Muscle layer of colon (tissue), 2 donors: Measurements from ENCODE around the gene RBP5.

Source experiments
- H3K27ac ChIP-seq: one replicate; pipeline ENCODE4 v1.7.0; 2013; ENCODE audit warnings: low read depth, mild to moderate bottlenecking, low read length, moderate library complexity
- H3K27me3 ChIP-seq, 2 donors: one replicate each; pipeline ENCODE4 v1.7.0; 2013; ENCODE audit warnings: low read length in 2 of 2, mild to moderate bottlenecking in 2 of 2; ENCODE audit not compliant: insufficient read depth in 2 of 2, control insufficient read depth in 1 of 2
- H3K36me3 ChIP-seq: one replicate; pipeline ENCODE4 v1.7.0; 2013; ENCODE audit warnings: mild to moderate bottlenecking, low read length; ENCODE audit not compliant: insufficient read depth
- H3K4me1 ChIP-seq: one replicate; pipeline ENCODE4 v1.7.0; 2013; ENCODE audit warnings: mild to moderate bottlenecking, low read length; ENCODE audit not compliant: insufficient read depth
- H3K4me3 ChIP-seq, 2 donors: one replicate each; pipeline ENCODE4 v1.7.0; 2013; ENCODE audit warnings: low read length in 2 of 2, low read depth in 1 of 2, mild to moderate bottlenecking in 1 of 2, moderate library complexity in 1 of 2
- H3K9ac ChIP-seq: one replicate; pipeline ENCODE4 v1.7.0; 2013; ENCODE audit warnings: low read length
- H3K9me3 ChIP-seq: one replicate; pipeline ENCODE4 v1.7.0; 2013; ENCODE audit warnings: mild to moderate bottlenecking, low read length
- donor health status: abdominal sarcoma.
- donor health status: Adenocarcinoma of cecum.

Gene RBP5

GRCh38 chr12:7120166-7120565 lies 8.5 kb downstream of the RBP5 start:
- Histone ChIP-seq H3K27me3 (no peaks in the 10 kb centered on the region), H3K4me3 (no peak overlapping the region), H3K9ac (no peak overlapping the region), H3K27ac (no peak overlapping the region), H3K36me3 (no peaks in the 10 kb centered on the region), H3K9me3 (no peaks in the 10 kb centered on the region), H3K4me1 (peaks cover 6% of the 10 kb centered on the region)

DNA sequence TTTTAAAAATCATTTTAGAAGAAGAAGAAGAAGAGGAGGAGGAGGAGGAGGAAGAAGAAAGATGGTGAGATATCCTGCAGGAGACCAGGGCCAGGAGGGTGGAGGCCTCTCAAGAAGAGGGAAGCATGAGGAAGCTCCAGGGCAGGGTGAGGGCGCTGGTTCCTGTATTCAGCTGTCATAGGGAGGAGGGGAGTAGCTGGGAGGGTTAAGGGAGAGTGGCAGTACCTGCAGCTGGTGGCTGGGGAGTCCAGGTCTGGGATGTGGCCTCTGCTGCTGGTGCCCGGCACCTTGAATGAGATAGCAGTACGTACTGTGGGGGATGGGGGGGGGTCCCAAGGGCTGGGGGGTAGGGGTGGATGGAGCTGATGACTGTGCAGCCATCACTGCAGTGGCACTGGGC lies 9.8 kb downstream of the RBP5 start:
- no peaks in the 10 kb centered on the region for H3K27me3 ChIP-seq
- H3K4me1 ChIP-seq, result peaks cover 6% of the 10 kb centered on the region
- no peak overlapping the region for H3K27ac ChIP-seq
- H3K4me3 ChIP-seq, result no peak overlapping the region
- no peak overlapping the region for H3K9ac ChIP-seq
- H3K9me3 ChIP-seq, result no peaks in the 10 kb centered on the region
- H3K36me3 ChIP-seq, result no peaks in the 10 kb centered on the region

- peaks cover 6% of the 10 kb centered on the region for H3K4me1 ChIP-seq
- H3K9me3 ChIP-seq, result no peaks in the 10 kb centered on the region
- no peak overlapping the region for H3K4me3 ChIP-seq
- no peaks in the 10 kb centered on the region for H3K36me3 ChIP-seq
- H3K27ac ChIP-seq, result no peak overlapping the region
- H3K27me3 ChIP-seq, result no peaks in the 10 kb centered on the region
- no peak overlapping the region for H3K9ac ChIP-seq
Observed at GRCh38 chr12:7117670-7118069, 11.0 kb downstream of the RBP5 start.

GRCh38 chr12:7116916-7117315 lies 11.8 kb downstream of the RBP5 start:
- no peak overlapping the region for H3K9ac ChIP-seq
- peaks cover 5% of the 10 kb centered on the region for H3K4me1 ChIP-seq
- H3K36me3 ChIP-seq, result no peaks in the 10 kb centered on the region
- no peaks in the 10 kb centered on the region for H3K27me3 ChIP-seq
- no peaks in the 10 kb centered on the region for H3K9me3 ChIP-seq
- no peak overlapping the region for H3K27ac ChIP-seq
- no peak overlapping the region for H3K4me3 ChIP-seq

DNA sequence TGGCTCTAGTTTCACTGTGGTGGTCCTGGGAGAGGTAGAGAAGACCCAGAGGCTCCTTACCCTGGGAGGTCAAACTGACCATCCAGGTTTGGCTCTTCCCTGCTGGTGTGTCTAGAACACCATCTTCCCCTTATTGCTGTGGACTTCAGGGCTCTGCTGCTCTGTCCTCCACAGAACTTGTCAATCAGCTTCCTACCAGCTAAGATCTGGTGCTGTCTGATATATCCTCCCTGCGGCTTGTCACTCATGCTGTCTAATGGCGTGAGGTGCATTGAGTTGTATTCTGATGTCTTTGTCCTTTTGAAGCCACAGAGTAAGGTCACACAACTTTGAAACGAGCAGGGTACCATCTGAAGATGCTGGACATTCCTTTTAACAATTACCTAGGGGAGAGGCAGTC lies 12.5 kb downstream of the RBP5 start:
- no peaks in the 10 kb centered on the region for H3K36me3 ChIP-seq
- H3K9me3 ChIP-seq, result no peaks in the 10 kb centered on the region
- H3K9ac ChIP-seq, result no peak overlapping the region
- H3K27me3 ChIP-seq, result no peaks in the 10 kb centered on the region
- no peak overlapping the region for H3K4me3 ChIP-seq
- peaks cover 5% of the 10 kb centered on the region for H3K4me1 ChIP-seq
- no peak overlapping the region for H3K27ac ChIP-seq

DNA sequence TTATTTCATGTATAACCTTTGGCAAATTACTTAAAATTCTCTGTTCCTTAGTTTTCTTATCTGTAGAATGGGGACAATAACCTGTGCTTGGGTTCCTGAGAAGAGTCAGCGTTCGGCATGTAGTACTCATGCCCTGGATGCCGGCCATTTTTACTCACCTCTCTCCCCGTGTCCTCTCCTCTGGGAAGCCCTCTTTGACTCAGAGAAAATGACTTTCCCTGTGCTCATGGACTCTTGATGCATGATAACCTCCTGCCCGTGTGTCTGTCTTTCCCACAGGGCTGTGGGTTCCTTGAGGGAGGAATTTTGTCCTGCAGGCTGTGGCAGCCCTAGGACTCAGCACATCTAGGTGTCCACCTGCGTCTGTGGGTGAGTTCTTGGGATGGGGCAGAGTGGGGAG lies 13.8 kb downstream of the RBP5 start:
- H3K4me3 ChIP-seq, result no peak overlapping the region
- H3K27me3 ChIP-seq, result no peaks in the 10 kb centered on the region
- peaks cover 5% of the 10 kb centered on the region for H3K4me1 ChIP-seq
- no peaks in the 10 kb centered on the region for H3K9me3 ChIP-seq
- no peak overlapping the region for H3K9ac ChIP-seq
- no peak overlapping the region for H3K27ac ChIP-seq
- no peaks in the 10 kb centered on the region for H3K36me3 ChIP-seq

DNA sequence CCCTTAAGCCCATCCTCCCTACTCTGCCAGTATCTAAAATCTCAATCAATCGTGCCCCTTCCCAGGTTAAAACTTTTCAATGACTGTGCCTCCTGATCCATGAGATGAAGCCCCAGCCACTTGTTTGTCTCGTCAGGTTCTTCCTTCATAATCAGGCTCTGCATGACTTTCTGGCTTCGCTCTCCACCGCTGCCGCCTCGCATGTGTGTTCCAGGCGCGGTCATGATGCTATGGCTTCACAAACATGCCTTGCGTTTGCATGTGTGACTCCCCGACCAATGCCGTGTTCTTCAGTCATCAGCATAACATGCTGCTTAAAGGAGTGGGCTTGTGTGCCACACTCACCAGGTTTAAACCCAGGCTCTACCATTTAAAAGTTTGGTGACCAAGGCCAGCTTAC lies 14.7 kb downstream of the RBP5 start:
- Histone ChIP-seq H3K27me3 (no peaks in the 10 kb centered on the region), H3K27ac (no peak overlapping the region), H3K4me3 (no peak overlapping the region), H3K9me3 (no peaks in the 10 kb centered on the region), H3K9ac (no peak overlapping the region), H3K36me3 (no peaks in the 10 kb centered on the region), H3K4me1 (peaks cover 10% of the 10 kb centered on the region)

- Histone ChIP-seq H3K9me3 (no peaks in the 10 kb centered on the region), H3K4me3 (no peak overlapping the region), H3K27ac (no peak overlapping the region), H3K4me1 (peaks cover 10% of the 10 kb centered on the region), H3K36me3 (no peaks in the 10 kb centered on the region), H3K27me3 (no peaks in the 10 kb centered on the region), H3K9ac (no peak overlapping the region)
Observed at GRCh38 chr12:7113389-7113871, 15.3 kb downstream of the RBP5 start.

DNA sequence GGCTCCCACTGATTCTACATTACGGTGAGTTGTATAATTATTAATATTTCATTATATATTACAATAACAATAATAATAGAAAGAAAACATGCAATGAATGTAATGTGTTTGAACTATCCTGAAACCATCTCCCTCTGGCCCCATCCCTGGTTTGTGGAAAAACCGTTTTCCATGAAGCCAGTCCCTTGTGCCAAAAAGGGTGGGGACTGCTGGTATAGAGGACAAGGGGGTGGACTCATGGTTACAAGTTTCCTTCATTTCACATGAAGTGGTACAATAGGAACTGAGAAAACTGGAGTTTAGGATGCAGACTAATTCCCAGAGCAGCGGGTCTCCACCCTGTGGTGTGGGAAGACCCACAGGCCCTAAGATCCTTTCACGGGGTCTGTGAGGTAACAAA lies 16.6 kb downstream of the RBP5 start:
- no peak overlapping the region for H3K9ac ChIP-seq
- H3K27me3 ChIP-seq, result no peaks in the 10 kb centered on the region
- H3K9me3 ChIP-seq, result no peaks in the 10 kb centered on the region
- H3K4me1 ChIP-seq, result peaks cover 16% of the 10 kb centered on the region
- H3K27ac ChIP-seq, result no peak overlapping the region
- H3K36me3 ChIP-seq, result no peaks in the 10 kb centered on the region
- H3K4me3 ChIP-seq, result no peak overlapping the region

GRCh38 chr12:7110661-7111060 lies 18.0 kb downstream of the RBP5 start:
- no peak overlapping the region for H3K4me3 ChIP-seq
- H3K9me3 ChIP-seq, result no peaks in the 10 kb centered on the region
- H3K9ac ChIP-seq, result no peak overlapping the region
- H3K36me3 ChIP-seq, result no peaks in the 10 kb centered on the region
- H3K27ac ChIP-seq, result no peak overlapping the region
- H3K27me3 ChIP-seq, result no peaks in the 10 kb centered on the region
- peaks cover 16% of the 10 kb centered on the region for H3K4me1 ChIP-seq

- Histone ChIP-seq H3K9me3 (no peaks in the 10 kb centered on the region), H3K4me1 (peaks cover 16% of the 10 kb centered on the region), H3K27ac (peak overlapping the region; percentile 89), H3K4me3 (peak overlapping the region in 1 of 2 donors; percentile 59), H3K9ac (peak overlapping the region; percentile 34), H3K36me3 (peaks cover under 1% of the 10 kb centered on the region), H3K27me3 (no peaks in the 10 kb centered on the region)
Observed at GRCh38 chr12:7109572-7109920, 19.1 kb downstream of the RBP5 start.

DNA sequence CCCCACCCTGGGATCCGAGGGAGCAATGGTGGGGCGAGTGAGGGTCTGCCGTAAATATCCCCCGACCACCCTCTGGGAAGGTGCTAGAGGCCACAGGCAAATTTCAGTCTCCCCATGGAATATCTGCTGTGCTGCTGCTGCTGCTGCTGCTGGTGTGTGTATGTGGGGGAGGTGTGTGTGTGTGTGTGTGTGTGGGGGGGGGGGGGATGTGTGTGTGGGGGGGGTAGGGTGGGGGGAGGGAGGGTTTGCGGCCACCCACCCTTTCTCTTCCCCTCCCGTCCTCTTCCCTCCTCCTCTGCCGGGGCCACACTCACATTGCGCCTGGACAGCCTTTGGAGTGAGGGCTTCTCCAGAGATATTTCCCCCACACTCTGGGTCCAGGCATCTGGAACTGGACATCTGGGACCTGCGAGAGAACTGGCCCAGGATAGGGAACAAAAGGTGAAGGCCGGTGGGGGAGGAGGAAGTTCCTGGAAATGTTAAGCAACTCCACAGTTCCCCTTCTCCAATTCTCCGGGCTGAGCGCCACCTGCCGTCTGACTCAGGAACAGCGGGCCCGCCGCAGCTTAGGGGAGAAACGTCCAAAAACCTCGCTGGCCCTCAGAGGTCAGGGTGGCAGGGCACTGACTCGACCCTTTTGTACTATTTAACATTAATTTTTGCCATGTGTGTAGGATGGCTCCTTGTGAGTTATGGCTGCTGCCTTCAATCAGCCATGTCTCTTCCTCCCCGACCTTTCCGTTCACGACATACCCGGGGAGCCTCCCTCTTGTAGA lies 19.7 kb downstream of the RBP5 start, which contains the start of gene C1RL:
TSS of gene C1RL (minus strand) at position 419 of the 776 bp plus-strand sequence. CDS start at position 385, 34 bp downstream.
- Histone ChIP-seq H3K27me3 (no peaks in the 10 kb centered on the region), H3K36me3 (peaks cover 6% of the 10 kb centered on the region), H3K27ac (peak within 1 kb of the TSS; percentile 92), H3K4me3 (peak within 1 kb of the TSS; percentile 58 to 88), H3K4me1 (peaks cover 16% of the 10 kb centered on the region), H3K9me3 (no peaks in the 10 kb centered on the region), H3K9ac (peak within 1 kb of the TSS; percentile 84)
